ENCODE measurements around the gene ASAP2.

ASAP2 gene

DNA sequence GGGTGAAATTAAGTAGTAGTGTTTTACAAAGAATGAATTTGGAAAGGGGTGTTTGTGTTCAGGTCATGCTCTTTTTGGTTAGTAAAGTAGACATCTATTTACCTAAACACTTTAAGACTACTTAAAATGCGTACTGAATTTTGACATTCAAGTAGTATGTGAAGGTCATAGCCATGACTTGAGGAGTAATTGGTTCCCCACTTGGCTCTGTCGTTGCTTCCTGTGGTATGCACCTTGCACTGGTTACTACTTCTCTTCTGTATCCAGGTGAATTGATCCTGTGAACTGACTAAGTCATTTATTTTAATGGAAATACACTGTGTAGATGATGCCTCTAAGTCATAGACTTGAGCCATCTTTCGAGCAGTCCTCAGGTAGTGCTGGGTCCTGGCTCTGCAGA, 118.8 kb downstream of the ASAP2 start:
- H3K9me3 ChIP-seq (ENCODE audit: low read length): no peaks in the 10 kb centered on the region
- H3F3A ChIP-seq (ENCODE audit: insufficient read depth, low read length): no peaks in the 10 kb centered on the region
- H3K27me3 ChIP-seq (ENCODE audit: insufficient read depth, low read length): 0 out of 2 replicates have a peak, but pooled peaks cover 3% of the 10 kb centered on the region
- H3K9ac ChIP-seq (ENCODE audit: low read length): no peak overlapping the region
- no peak overlapping the region for H3K4me3 ChIP-seq (ENCODE audit: low read depth, low read length, poor library complexity, severe bottlenecking)
- H3K27ac ChIP-seq (ENCODE audit: low read depth, low read length, poor library complexity, severe bottlenecking): no peak overlapping the region
- no peak overlapping the region for H3K4me2 ChIP-seq (ENCODE audit: low read length)
- no peaks in the 10 kb centered on the region for H3K9me2 ChIP-seq (ENCODE audit: low read depth, low read length)
- no peak for TF ChIP-seq EZH2 (IDR thresholded peaks at IDR 0.05; ENCODE audit: borderline replicate concordance, low read length)
- TF ChIP-seq, protein P1, sequence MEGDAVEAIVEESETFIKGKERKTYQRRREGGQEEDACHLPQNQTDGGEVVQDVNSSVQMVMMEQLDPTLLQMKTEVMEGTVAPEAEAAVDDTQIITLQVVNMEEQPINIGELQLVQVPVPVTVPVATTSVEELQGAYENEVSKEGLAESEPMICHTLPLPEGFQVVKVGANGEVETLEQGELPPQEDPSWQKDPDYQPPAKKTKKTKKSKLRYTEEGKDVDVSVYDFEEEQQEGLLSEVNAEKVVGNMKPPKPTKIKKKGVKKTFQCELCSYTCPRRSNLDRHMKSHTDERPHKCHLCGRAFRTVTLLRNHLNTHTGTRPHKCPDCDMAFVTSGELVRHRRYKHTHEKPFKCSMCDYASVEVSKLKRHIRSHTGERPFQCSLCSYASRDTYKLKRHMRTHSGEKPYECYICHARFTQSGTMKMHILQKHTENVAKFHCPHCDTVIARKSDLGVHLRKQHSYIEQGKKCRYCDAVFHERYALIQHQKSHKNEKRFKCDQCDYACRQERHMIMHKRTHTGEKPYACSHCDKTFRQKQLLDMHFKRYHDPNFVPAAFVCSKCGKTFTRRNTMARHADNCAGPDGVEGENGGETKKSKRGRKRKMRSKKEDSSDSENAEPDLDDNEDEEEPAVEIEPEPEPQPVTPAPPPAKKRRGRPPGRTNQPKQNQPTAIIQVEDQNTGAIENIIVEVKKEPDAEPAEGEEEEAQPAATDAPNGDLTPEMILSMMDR (IDR thresholded peaks at IDR 0.05; ENCODE audit: low read length): no peak
- no peaks in the 10 kb centered on the region for H4K20me1 ChIP-seq (ENCODE audit: insufficient read depth, low read length)
- H3K79me2 ChIP-seq (ENCODE audit: insufficient read depth, low read length): no peaks in the 10 kb centered on the region
- H2AFZ ChIP-seq (ENCODE audit: low read length): no peak overlapping the region
- no peaks in the 10 kb centered on the region for H3K36me3 ChIP-seq (ENCODE audit: insufficient read depth, low read length)
- H3K4me1 ChIP-seq (ENCODE audit: insufficient read depth, low read length, severe bottlenecking): no peaks in the 10 kb centered on the region

DNA sequence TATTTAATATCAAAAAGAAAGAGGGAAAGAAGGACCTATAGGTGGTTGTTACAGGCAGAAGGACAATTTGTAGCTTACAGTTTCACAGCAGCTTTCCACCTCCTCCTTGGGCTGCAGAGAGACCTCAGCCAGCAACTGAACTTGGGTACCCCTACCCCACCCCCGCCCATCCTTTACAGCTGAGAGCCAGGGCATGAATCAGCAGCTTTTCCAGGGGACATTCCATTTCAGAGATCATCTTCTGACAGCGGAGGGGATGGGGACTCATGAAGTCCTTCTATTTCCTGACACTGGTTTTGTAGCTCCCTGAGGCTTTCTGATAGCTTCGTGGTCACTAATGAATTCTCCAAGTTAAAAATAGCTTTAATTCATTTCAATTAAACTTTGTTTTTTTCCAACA, 120.4 kb downstream of the ASAP2 start:
- H3K36me3 ChIP-seq (ENCODE audit: insufficient read depth, low read length): no peaks in the 10 kb centered on the region
- H2AFZ ChIP-seq (ENCODE audit: low read length): no peak overlapping the region
- no peaks in the 10 kb centered on the region for H3K9me3 ChIP-seq (ENCODE audit: low read length)
- no peak overlapping the region for H3K9ac ChIP-seq (ENCODE audit: low read length)
- H3K9me2 ChIP-seq (ENCODE audit: low read depth, low read length): no peaks in the 10 kb centered on the region
- H3K79me2 ChIP-seq (ENCODE audit: insufficient read depth, low read length): no peaks in the 10 kb centered on the region
- 0 out of 2 replicates have a peak, but pooled peaks cover 4% of the 10 kb centered on the region for H3K27me3 ChIP-seq (ENCODE audit: insufficient read depth, low read length)
- TF ChIP-seq, protein P1 (IDR thresholded peaks at IDR 0.05; ENCODE audit: low read length): no peak
- no peak for TF ChIP-seq EZH2 (IDR thresholded peaks at IDR 0.05; ENCODE audit: borderline replicate concordance, low read length)
- H3K4me3 ChIP-seq (ENCODE audit: low read depth, low read length, poor library complexity, severe bottlenecking): no peak overlapping the region
- no peaks in the 10 kb centered on the region for H4K20me1 ChIP-seq (ENCODE audit: insufficient read depth, low read length)
- H3F3A ChIP-seq (ENCODE audit: insufficient read depth, low read length): no peaks in the 10 kb centered on the region
- no peak overlapping the region for H3K4me2 ChIP-seq (ENCODE audit: low read length)
- no peak overlapping the region for H3K27ac ChIP-seq (ENCODE audit: low read depth, low read length, poor library complexity, severe bottlenecking)
- H3K4me1 ChIP-seq (ENCODE audit: insufficient read depth, low read length, severe bottlenecking): peaks cover 4% of the 10 kb centered on the region

DNA sequence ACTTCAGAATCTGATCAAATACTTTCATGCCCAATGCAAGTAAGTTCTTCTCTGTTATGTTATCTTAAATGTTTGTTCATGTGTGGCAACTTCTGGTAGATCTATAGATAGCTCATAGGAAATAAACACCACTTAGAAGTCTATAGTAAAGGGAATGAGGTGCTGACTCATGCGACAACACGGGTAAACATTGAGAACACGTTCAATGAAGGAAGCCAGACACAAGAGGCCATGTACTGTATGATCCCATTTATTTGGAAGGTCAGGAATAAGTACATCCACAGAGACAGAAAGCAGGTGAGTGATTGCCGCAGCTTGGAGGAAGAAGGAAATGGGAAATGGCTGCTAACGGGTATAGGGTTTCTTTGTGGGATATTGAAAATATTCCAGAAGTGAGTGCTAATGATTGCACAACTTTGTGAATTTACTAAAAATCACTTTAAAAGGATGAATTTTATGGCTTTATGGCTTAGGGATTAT, 121.3 kb downstream of the ASAP2 start:
- Histone ChIP-seq H3K27ac (ENCODE audit: low read depth, low read length, poor library complexity, severe bottlenecking) (no peak overlapping the region), H3F3A (ENCODE audit: insufficient read depth, low read length) (no peaks in the 10 kb centered on the region), H3K9me2 (ENCODE audit: low read depth, low read length) (no peaks in the 10 kb centered on the region), H3K4me2 (ENCODE audit: low read length) (no peak overlapping the region), H3K36me3 (ENCODE audit: insufficient read depth, low read length) (no peaks in the 10 kb centered on the region), H3K4me3 (ENCODE audit: low read depth, low read length, poor library complexity, severe bottlenecking) (no peak overlapping the region), H2AFZ (ENCODE audit: low read length) (no peak overlapping the region), H3K79me2 (ENCODE audit: insufficient read depth, low read length) (no peaks in the 10 kb centered on the region), H3K9ac (ENCODE audit: low read length) (no peak overlapping the region), H4K20me1 (ENCODE audit: insufficient read depth, low read length) (no peaks in the 10 kb centered on the region), H3K27me3 (ENCODE audit: insufficient read depth, low read length) (0 out of 2 replicates have a peak, but pooled peaks cover 5% of the 10 kb centered on the region), H3K4me1 (ENCODE audit: insufficient read depth, low read length, severe bottlenecking) (peaks cover 4% of the 10 kb centered on the region), H3K9me3 (ENCODE audit: low read length) (no peaks in the 10 kb centered on the region)
- TF ChIP-seq, protein P1 (IDR thresholded peaks at IDR 0.05; ENCODE audit: low read length): no peak
- TF ChIP-seq EZH2 (IDR thresholded peaks at IDR 0.05; ENCODE audit: borderline replicate concordance, low read length): no peak
